Measurements from ENCODE around the gene SLC26A5.

SLC26A5 gene

DNA sequence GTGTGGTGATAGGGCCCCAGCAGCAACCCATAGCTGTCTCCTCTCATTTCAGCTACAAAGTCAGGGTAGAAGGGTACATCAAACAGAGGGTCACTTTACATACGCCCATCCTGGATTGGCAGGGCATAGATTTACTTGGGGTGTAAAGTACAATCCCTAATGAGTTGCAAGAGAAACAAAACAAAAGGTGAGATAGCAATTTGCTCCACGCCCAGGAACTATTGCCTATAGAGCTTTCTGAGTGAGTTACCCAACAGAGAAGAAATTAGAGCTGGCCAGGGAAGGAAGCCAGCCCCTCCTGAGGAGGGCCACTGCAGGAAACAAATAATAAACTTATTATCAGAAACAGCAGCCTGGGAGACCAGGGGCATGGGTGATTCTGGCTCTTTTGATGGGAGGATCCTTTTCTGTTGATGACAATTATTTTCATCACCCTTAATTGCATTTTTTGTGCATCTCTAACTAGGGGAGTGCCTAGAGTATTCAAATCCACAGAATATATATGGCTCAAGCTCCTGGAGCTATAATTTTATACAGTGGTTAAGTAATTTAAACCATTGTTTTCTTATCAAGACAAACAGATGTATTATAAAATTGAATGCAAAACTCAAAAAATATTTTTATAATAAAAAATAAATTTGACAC is 47.4 kb downstream of the SLC26A5 start:
- TF ChIP-seq, protein P1, sequence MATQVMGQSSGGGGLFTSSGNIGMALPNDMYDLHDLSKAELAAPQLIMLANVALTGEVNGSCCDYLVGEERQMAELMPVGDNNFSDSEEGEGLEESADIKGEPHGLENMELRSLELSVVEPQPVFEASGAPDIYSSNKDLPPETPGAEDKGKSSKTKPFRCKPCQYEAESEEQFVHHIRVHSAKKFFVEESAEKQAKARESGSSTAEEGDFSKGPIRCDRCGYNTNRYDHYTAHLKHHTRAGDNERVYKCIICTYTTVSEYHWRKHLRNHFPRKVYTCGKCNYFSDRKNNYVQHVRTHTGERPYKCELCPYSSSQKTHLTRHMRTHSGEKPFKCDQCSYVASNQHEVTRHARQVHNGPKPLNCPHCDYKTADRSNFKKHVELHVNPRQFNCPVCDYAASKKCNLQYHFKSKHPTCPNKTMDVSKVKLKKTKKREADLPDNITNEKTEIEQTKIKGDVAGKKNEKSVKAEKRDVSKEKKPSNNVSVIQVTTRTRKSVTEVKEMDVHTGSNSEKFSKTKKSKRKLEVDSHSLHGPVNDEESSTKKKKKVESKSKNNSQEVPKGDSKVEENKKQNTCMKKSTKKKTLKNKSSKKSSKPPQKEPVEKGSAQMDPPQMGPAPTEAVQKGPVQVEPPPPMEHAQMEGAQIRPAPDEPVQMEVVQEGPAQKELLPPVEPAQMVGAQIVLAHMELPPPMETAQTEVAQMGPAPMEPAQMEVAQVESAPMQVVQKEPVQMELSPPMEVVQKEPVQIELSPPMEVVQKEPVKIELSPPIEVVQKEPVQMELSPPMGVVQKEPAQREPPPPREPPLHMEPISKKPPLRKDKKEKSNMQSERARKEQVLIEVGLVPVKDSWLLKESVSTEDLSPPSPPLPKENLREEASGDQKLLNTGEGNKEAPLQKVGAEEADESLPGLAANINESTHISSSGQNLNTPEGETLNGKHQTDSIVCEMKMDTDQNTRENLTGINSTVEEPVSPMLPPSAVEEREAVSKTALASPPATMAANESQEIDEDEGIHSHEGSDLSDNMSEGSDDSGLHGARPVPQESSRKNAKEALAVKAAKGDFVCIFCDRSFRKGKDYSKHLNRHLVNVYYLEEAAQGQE (IDR thresholded peaks at IDR 0.05; ENCODE audit: insufficient replicate concordance, low read depth): no peak
- TF ChIP-seq SPI1 (IDR thresholded peaks at IDR 0.05; ENCODE audit: borderline replicate concordance, low read depth) (no peak), POLR2AphosphoS5 (IDR thresholded peaks at IDR 0.05; ENCODE audit: low read depth) (no peak), GABPA (IDR thresholded peaks at IDR 0.05; ENCODE audit: low read depth) (no peak)
- TF ChIP-seq, protein P2, sequence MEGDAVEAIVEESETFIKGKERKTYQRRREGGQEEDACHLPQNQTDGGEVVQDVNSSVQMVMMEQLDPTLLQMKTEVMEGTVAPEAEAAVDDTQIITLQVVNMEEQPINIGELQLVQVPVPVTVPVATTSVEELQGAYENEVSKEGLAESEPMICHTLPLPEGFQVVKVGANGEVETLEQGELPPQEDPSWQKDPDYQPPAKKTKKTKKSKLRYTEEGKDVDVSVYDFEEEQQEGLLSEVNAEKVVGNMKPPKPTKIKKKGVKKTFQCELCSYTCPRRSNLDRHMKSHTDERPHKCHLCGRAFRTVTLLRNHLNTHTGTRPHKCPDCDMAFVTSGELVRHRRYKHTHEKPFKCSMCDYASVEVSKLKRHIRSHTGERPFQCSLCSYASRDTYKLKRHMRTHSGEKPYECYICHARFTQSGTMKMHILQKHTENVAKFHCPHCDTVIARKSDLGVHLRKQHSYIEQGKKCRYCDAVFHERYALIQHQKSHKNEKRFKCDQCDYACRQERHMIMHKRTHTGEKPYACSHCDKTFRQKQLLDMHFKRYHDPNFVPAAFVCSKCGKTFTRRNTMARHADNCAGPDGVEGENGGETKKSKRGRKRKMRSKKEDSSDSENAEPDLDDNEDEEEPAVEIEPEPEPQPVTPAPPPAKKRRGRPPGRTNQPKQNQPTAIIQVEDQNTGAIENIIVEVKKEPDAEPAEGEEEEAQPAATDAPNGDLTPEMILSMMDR (IDR thresholded peaks at IDR 0.05; ENCODE audit: insufficient read depth, low read length): no peak
- Histone ChIP-seq H3K27ac (replicated peaks) (no peak overlapping the region), H3K4me3 (replicated peaks; ENCODE audit: insufficient read depth, low read length) (no peak overlapping the region), H3K27me3 (ENCODE audit: insufficient read depth, poor library complexity, severe bottlenecking) (no peaks in the 10 kb centered on the region)
- no peak for DNase-seq (ENCODE audit: low read depth in 1 of 2, low spot score in 1 of 2)

DNA sequence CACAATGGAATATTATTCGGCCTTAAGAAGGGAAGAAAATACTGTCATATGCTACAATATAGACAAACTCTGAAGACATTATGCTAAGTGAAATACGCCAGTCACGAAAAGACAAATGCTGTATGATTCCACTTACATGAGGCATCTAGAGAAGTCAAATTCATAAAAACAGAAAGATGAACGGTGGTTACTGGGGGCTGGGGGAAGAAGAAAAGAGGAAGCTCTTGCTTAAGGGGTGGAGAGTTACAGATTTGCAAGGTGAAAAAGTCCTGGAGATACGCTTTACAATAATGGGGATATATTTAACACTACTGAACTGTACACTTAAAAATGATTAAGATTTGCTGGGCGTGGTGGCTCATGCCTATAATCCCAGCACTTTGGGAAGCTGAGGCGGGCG is 49.5 kb downstream of the SLC26A5 start:
- TF ChIP-seq GABPA (IDR thresholded peaks at IDR 0.05; ENCODE audit: low read depth) (no peak), SPI1 (IDR thresholded peaks at IDR 0.05; ENCODE audit: borderline replicate concordance, low read depth) (no peak; the same call in 1 of the 2 replicates), POLR2AphosphoS5 (IDR thresholded peaks at IDR 0.05; ENCODE audit: low read depth) (no peak)
- TF ChIP-seq, protein P2 (IDR thresholded peaks at IDR 0.05; ENCODE audit: insufficient read depth, low read length): no peak
- TF ChIP-seq, protein P1 (IDR thresholded peaks at IDR 0.05; ENCODE audit: insufficient replicate concordance, low read depth): no peak
- H3K4me3 ChIP-seq (replicated peaks; ENCODE audit: insufficient read depth, low read length): no peak overlapping the region
- peak in 1 of 2 experiments; percentile 23 for DNase-seq (ENCODE audit: low read depth in 1 of 2, low spot score in 1 of 2)
- no peaks in the 10 kb centered on the region for H3K27me3 ChIP-seq (ENCODE audit: insufficient read depth, poor library complexity, severe bottlenecking)
- no peak overlapping the region for H3K27ac ChIP-seq (replicated peaks)

DNA sequence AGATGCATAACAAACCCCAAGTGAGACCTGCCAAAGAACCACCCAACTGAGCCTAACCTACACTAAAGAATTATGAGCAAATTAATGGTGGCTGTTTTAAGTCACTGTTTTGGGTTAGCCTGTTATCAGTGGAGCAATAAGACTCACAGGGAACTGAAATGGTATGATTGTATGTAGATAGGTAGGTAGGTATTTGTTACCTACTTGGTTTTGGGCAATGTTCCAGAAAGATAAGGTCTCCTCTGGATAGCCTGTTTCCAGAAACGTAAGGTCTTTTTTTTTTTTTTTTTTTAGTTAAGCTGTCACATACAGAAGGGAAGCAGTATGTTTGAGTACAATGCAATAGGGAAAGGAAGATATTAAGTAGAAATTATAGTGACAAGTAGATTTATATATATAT is 50.9 kb downstream of the SLC26A5 start:
- H3K4me3 ChIP-seq (replicated peaks; ENCODE audit: insufficient read depth, low read length): no peak overlapping the region
- H3K27ac ChIP-seq (replicated peaks): no peak overlapping the region
- TF ChIP-seq POLR2AphosphoS5 (IDR thresholded peaks at IDR 0.05; ENCODE audit: low read depth): no peak
- TF ChIP-seq SPI1 (IDR thresholded peaks at IDR 0.05; ENCODE audit: borderline replicate concordance, low read depth): no peak
- TF ChIP-seq, protein P2 (IDR thresholded peaks at IDR 0.05; ENCODE audit: insufficient read depth, low read length): no peak
- TF ChIP-seq, protein P1 (IDR thresholded peaks at IDR 0.05; ENCODE audit: insufficient replicate concordance, low read depth): no peak
- no peak for TF ChIP-seq GABPA (IDR thresholded peaks at IDR 0.05; ENCODE audit: low read depth)
- H3K27me3 ChIP-seq (ENCODE audit: insufficient read depth, poor library complexity, severe bottlenecking): no peaks in the 10 kb centered on the region
- DNase-seq (ENCODE audit: low read depth in 1 of 2, low spot score in 1 of 2): no peak
